Bone marrow (tissue), 2 donors: ENCODE results near the gene F2R.

ENCODE experiments used
- DNase-seq, 2 donors: peaks; one replicate each; lab custom pipeline; 2025; lab: John Stamatoyannopoulos, UW

F2R gene

DNA sequence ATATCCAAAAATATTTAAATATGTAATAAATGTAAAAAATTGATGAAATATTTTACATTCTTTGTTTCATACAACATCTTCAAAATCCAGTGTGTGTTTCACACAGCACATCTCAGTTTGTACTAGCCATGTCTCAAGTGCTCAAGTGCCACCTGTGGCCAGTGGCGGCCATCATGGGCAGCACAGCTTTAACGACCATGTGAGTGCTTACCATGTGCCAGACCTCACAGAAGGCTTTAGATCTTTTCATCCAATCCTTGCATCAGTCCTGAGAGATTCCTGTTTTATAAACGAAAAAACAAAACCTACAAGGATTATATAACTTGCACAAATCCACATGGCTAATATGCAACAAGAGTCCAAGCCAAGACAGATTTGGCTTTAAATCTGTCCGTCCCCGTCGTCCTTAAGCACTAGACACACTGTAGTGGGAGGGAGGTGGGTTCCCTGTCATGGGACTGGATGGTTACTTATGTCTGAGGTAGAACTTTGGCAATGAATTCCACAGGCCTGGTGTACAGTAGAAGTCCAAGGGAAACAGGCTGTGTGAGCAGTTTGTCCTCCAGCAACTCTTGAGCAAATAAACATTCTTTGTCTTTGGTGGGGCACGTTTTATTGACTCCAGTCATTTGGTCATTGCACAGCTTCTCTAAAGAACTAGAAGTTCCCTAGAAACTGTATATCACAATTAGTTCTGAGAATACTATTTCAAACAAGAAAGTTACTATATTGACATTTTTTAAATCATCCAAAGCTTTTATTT is 25.0 kb upstream of the F2R start:
- no peak for DNase-seq

- DNase-seq = no peak
Measured at GRCh38 chr5:76691467-76692273, 24.3 kb upstream of the F2R start.

GRCh38 chr5:76692274-76692540 is 23.7 kb upstream of the F2R start:
- no peak for DNase-seq

DNA sequence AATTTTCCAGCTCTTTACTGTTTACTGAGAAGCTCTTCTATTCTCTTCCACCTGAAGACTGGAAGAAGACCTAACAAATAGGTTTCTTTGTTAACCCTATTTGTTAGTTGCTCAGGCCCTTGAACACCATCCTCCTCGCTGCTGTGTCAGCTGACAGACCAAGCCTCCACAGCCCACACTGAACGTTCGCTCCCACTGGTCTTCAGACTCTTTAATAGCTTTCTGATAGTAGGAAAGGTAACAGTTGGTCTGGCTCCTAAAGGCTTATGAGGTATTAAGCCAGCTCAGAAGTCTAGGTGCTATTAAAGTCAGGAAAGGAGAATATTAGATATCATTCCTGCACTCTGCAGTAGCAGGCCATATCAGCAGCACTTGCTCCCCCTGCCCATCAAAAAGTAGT is 23.3 kb upstream of the F2R start:
- DNase-seq = no peak

DNA sequence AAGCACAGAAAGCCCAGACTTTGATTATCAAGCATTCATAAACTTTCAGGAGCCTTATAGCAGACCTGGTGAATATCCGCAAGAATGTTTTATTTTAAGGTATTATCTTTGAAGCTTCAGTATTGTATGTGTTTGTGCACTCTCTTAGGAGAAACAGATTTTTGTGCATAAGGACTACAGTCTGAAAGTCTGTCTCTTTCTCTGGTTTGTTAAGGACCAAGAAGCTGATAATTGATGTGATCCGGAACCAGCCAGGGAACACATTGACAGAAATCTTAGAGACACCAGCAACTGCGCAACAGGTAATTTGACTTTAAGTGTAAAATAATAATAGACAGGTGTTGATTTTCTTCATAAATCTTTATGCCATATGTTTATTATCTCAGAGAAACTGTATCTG is 22.8 kb upstream of the F2R start:
- no peak for DNase-seq

GRCh38 chr5:76694317-76694716 is 21.6 kb upstream of the F2R start:
- DNase-seq = no peak

- DNase-seq = no peak
Measured at GRCh38 chr5:76695346-76695745, 20.6 kb upstream of the F2R start.

DNA sequence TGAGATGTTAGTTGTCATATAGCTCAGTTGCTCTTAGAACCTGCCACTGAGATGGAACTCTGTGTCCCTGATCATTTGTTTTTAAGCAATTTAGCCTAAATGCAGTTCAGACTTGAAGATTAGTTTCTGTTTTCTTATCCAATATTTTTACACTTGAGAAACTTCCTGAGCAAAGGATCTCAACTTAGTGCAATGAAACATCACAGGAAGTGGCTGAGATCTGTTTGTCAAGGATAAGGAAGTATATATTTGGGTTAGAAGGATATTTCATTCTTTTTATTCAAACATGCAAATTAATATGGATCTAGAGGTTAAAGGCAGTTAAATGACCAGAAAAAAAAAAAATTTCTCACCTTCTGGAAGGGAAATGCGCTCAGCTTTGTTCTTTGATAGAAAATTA is 19.7 kb upstream of the F2R start:
- peak in 1 of 2 donors; percentile 44 for DNase-seq

GRCh38 chr5:76697670-76698069 is 18.3 kb upstream of the F2R start:
- no peak for DNase-seq

DNA sequence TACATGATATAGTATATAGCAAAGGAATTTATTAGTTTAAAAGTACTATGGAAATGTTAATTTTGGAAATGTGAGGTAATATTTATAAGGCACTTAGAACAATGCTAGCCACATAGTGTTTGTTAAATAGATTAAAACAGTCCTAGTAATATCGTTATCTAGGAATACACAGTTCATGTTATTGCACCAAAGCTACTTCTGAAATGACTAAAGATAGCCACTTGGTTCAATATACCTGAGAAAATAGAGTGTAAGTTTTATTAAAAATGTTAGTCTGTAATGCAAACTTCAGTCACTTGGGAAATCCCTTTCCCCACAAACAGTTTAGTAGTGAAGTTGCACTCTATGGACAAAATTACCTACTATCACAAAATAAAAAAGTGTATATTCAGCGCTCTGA is 15.4 kb upstream of the F2R start:
- DNase-seq = no peak

GRCh38 chr5:76701298-76701697 is 14.6 kb upstream of the F2R start:
- no peak for DNase-seq

GRCh38 chr5:76703707-76704106 is 12.2 kb upstream of the F2R start:
- no peak for DNase-seq

DNA sequence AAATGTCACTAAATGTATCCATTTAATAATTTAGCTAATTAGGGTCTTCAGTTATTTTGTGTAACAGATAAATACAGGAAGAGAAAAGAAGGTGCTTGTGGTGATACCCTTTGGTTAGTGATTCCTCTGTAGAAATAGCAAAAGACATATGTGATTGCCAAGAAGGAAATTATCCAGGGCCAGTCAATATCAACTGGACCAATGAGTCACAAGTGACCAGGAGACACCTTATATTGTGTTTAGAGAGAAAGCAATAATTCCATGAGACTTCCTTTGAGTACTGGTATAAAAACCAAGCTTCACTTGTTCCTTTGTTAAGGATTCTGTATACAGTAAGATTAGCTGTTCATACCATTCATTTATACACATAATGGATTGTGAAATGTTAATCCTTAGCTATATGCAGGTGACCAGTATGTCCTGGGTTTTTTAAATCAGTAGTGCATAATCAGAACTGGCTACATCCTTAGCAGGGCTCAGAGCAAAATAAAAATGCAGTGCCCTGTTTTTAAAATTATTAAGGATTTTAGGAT is 11.7 kb upstream of the F2R start:
- DNase-seq = no peak

DNA sequence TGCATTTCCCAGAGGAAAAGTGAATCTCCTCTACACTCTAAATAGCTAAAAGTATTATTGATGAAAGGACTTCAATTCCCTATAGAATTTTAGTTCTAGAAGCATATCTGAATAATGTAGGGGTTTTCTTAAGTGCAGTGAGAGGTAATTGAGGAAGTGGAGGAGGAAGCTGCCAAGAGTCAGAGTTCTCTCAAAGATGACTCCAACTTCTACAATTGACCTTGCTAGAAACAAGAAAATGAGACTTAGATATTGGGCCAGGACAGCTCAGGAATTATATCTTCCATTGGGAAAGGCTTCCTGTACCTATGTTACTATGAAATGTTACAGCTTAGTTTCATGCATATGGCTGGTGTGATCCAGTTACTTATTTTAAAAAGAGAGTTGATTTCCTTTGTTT is 10.4 kb upstream of the F2R start:
- DNase-seq = peak in 1 of 2 donors; percentile 57

- DNase-seq = no peak
Measured at GRCh38 chr5:76709762-76710161, 6.2 kb upstream of the F2R start.

DNA sequence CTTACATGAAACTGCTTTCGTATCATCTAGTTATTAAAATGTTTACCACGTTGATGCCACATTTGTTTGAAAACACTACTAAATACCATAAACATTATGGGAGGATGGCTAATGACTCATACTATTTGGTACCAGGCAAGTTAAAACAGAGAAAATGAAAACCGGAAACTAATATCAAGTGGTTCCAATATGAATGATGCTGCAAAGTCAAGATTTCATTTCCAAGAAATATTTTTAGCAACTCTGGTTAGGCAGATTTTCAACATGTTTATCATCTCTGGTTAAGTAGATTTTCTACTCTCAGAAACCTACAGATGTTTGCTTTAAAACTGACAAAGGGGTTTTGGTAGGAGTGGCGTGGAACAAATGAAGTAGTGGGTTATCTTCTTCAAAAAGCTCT is 4.9 kb upstream of the F2R start:
- DNase-seq = no peak

- DNase-seq = peak in 1 of 2 donors; percentile 23
Measured at GRCh38 chr5:76714751-76715485, 1.0 kb upstream of the F2R start.

DNA sequence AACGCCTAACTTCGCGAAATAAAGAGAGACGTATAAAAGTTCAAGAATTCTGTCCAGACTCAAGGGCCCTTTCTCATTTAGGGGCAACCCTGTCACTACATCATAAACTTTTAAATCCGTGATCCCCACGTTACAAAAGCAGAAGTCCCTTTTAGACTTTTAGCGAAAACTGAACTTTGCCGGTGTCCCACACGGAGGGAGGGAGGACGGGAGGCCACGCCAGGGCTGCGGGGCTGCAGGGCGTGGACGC is 515 bp upstream of the F2R start:
- peak in 1 of 2 donors; percentile 44 for DNase-seq

- no peak for DNase-seq
Measured at GRCh38 chr5:76716456-76717157, 681 bp downstream of the F2R start.

- DNase-seq = no peak
Measured at GRCh38 chr5:76717222-76718083, 1.5 kb downstream of the F2R start.

DNA sequence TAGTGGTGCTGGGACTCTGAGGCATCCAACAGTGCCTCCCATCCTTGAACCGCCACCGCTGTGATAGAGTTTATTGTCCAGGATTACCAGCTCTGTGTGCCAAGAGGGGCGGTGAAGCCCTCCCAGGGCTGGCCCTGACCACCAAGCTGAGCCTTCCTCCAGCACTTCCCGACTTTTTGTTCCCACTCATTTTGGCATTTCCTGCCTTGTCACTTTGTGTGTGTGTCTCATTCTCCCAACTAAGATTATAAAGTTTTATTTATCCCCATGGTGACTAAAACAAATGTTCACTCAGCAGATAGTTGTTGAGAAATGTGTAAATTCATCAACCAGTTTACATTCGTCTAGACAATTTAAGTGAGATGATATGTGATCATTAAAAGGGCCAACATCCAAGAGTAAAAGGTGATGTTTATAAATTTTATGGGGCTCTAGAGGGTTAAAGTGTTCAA is 2.5 kb downstream of the F2R start:
- no peak for DNase-seq
